Right lobe of liver (tissue), 6 donors: ENCODE measurements around the gene CALU. TPM values are rescaled to one million over a fixed set of nuclear protein-coding genes. Genes with fewer than 3 reads are reported as not detected.
A peak's percentile ranks its signal among the peaks of the same experiment; 100 is the strongest.

Experiments
- ATAC-seq, 4 donors: fragments of 200-7000 bp; cut with Tn5 transposase; one replicate each; pipeline ENCODE4 v1.9.1; 2020; ENCODE audit warnings: mild to moderate bottlenecking in 4 of 4, moderate library complexity in 4 of 4
- DNase-seq, 3 donors: peaks; one replicate each; pipeline ENCODE4 v3.0.0-alpha.2; 2020
- H3K27ac ChIP-seq, 3 donors: fragments of 200-600 bp; one replicate each; pipeline ENCODE4 v1.8.0; 2022
- H3K27me3 ChIP-seq, 2 donors: fragments of 200-600 bp; one replicate each; pipeline ENCODE4 v1.8.0; 2022
- H3K36me3 ChIP-seq, 4 donors: fragments of 200-600 bp; sonication (generic) in 1 of 4; one replicate each; pipeline versions ENCODE4 v1.5.1 to v1.8.0; 2017 to 2022; ENCODE audit warnings: control low read depth in 1 of 4
- H3K4me1 ChIP-seq, 4 donors: fragments of 200-600 bp; sonication (generic) in 1 of 4; one replicate each; pipeline versions ENCODE4 v1.5.1 to v1.8.0; 2017 to 2022; ENCODE audit warnings: control low read depth in 1 of 4
- H3K4me3 ChIP-seq, 3 donors: fragments of 200-600 bp; one replicate each; pipeline ENCODE4 v1.8.0; 2022
- H3K9me3 ChIP-seq, 4 donors: fragments of 200-600 bp; sonication (generic) in 1 of 4; one replicate each; pipeline versions ENCODE4 v1.5.1 to v1.8.0; 2017 to 2022; ENCODE audit warnings: control low read depth in 1 of 4
- CTCF ChIP-seq, 4 donors: fragments of 200-600 bp in 3 of 4; fragments of 450-650 bp in 1 of 4; IDR thresholded peaks; one replicate each; pipeline versions ENCODE4 v1.5.1 to v1.8.0; 2016 to 2022; ENCODE audit warnings: antibody characterized with exemption in 4 of 4, mild to moderate bottlenecking in 2 of 4
- POLR2A ChIP-seq: fragments of 450-650 bp; IDR thresholded peaks from one replicate; pipeline ENCODE4 v1.6.1; 2017; ENCODE audit warnings: antibody characterized with exemption, mild to moderate bottlenecking
- WGBS: methylation state at CpG from one replicate; pipeline ENCODE4 v1.1.6; 2018; ENCODE audit warnings: low coverage, low lambda C conversion rate; ENCODE audit not compliant: insufficient coverage; ENCODE audit errors: missing lambda C conversion rate; 5-methylcytosine and 5-hydroxymethylcytosine counted together
- intact Hi-C, 2 donors: fragments of 100-400 bp; cut with DNase I; formaldehyde crosslinking; loops; one replicate each; pipeline versions ENCODE4 v1.11.2 to v1.14.1; 2022
- total RNA-seq, 6 experiments: library from RNA; depleted of rRNA in 2 of 6; stranded (reverse); fragments of >200 nt in 2 of 6; fragmentation: NEBNext Ultra II Directional in 3 of 6; extraction: Animal tissue kit (Norgen Biotek cat#: 25700) in 3 of 6; gene quantifications; one replicate each; pipeline versions ENCODE4 v1.1.0 to v1.2.4, GENCODE V29; 2016 to 2023
- donor health status: DM: no; HTN: yes; CAD: no.
- donor health status: DM: no; HTN: no; CAD: no.
- donor health status: DM: no; HTN: no; CAD: no.
- donor health status: DM: no; HTN: yes; CAD: no.
- donor health status: DM: no; HTN: yes; CAD: no.

Gene CALU
- total RNA-seq, 6 experiments from 2014 or later, result 25.4 to 48.3 (median 42.1) TPM

GRCh38 chr7:128739990-128740682 is 977 bp downstream of the CALU start:
- TF ChIP-seq CTCF (IDR thresholded peaks at IDR 0.05) (no peak), POLR2A (no peak)
- peaks cover 0 to 30% (median 7%) of the 10 kb centered on the region in 4 donors for H3K4me1 ChIP-seq
- no peaks in the 10 kb centered on the region for H3K36me3 ChIP-seq
- H3K9me3 ChIP-seq, result no peaks in the 10 kb centered on the region
- H3K4me3 ChIP-seq, result peak overlapping the region; percentile 97 to 98 (median 98)
- no peaks in the 10 kb centered on the region for H3K27me3 ChIP-seq
- intact Hi-C loops, result no loop called here
- no peak for ATAC-seq
- no peak for DNase-seq
- WGBS, result 5% methylated on average over 13 of the region's 13 CpGs
- H3K27ac ChIP-seq, result peak overlapping the region; percentile 81 to 90 (median 85)

- intact Hi-C loops, result no loop called here
- Histone ChIP-seq H3K27me3 (no peaks in the 10 kb centered on the region), H3K4me3 (no peak overlapping the region), H3K36me3 (no peaks in the 10 kb centered on the region), H3K4me1 (peaks cover 0 to 38% (median 7%) of the 10 kb centered on the region in 4 donors), H3K27ac (no peak overlapping the region), H3K9me3 (no peaks in the 10 kb centered on the region)
- ATAC-seq, result no peak
- TF ChIP-seq POLR2A, result no peak
- TF ChIP-seq CTCF (IDR thresholded peaks at IDR 0.05), result no peak
- WGBS, result 39% methylated on average over 3 of the region's 3 CpGs
- DNase-seq, result no peak
These were observed 1.8 kb downstream of the CALU start for GRCh38 chr7:128740996-128741395.

- H3K9me3 ChIP-seq, result no peaks in the 10 kb centered on the region
- no peak overlapping the region for H3K4me3 ChIP-seq
- no peaks in the 10 kb centered on the region for H3K36me3 ChIP-seq
- DNase-seq (no peak), ATAC-seq (no peak)
- intact Hi-C loops, result no loop called here
- no peaks in the 10 kb centered on the region for H3K27me3 ChIP-seq
- peaks cover 0 to 39% (median 7%) of the 10 kb centered on the region in 4 donors for H3K4me1 ChIP-seq
- TF ChIP-seq POLR2A, result no peak
- TF ChIP-seq CTCF (IDR thresholded peaks at IDR 0.05), result no peak
- no peak overlapping the region for H3K27ac ChIP-seq
- WGBS, result 57% methylated on average over 3 of the region's 3 CpGs
These were observed 2.3 kb downstream of the CALU start for GRCh38 chr7:128741491-128741890.

- H3K4me1 ChIP-seq, result peaks cover 0 to 39% (median 7%) of the 10 kb centered on the region in 4 donors
- intact Hi-C loops, result no loop called here
- 63% methylated on average over 4 of the region's 4 CpGs for WGBS
These were observed 3.0 kb downstream of the CALU start for GRCh38 chr7:128742206-128742605.

More at GRCh38 chr7:128742206-128742605, 3.0 kb downstream of the CALU start:
- Histone ChIP-seq H3K27ac (no peak overlapping the region), H3K9me3 (no peaks in the 10 kb centered on the region), H3K36me3 (no peaks in the 10 kb centered on the region), H3K4me3 (no peak overlapping the region), H3K27me3 (no peaks in the 10 kb centered on the region)
- ATAC-seq (no peak), DNase-seq (no peak)
- TF ChIP-seq POLR2A (no peak), CTCF (IDR thresholded peaks at IDR 0.05) (no peak)
